Left cardiac atrium (tissue), 4 donors: ENCODE results near the gene NOX4. TPM values are rescaled to one million over a fixed set of nuclear protein-coding genes. Genes with fewer than 3 reads are reported as not detected.
"Not testable (repeated sequence)": the region's sequence is repeated elsewhere in the genome, so short reads cannot be mapped to it uniquely, and the experiment has no call there.

Experiments used
- ATAC-seq, 2 donors: fragments of 200-7000 bp; cut with Tn5 transposase; one replicate each; pipeline ENCODE4 v1.9.1; 2020; ENCODE audit warnings: mild to moderate bottlenecking in 2 of 2, moderate library complexity in 2 of 2
- DNase-seq: peaks from one replicate; pipeline ENCODE4 v3.0.0-alpha.2; 2020
- intact Hi-C, 2 donors: fragments of 100-400 bp; cut with DNase I; formaldehyde crosslinking; loops; one replicate each; pipeline versions ENCODE4 v1.14.1 to v1.15.1; 2022 to 2023
- total RNA-seq, 2 donors: library from RNA; stranded (reverse); fragmentation: NEBNext Ultra II Directional; extraction: Animal tissue kit (Norgen Biotek cat#: 25700); gene quantifications; one replicate each; pipeline ENCODE4 v1.2.1, GENCODE V29; 2021
- donor health status: DM: no; HTN: yes; CAD: no.
- donor health status: DM: no; HTN: yes; CAD: no; lungs with severe emphysema.
- donor health status: DM: yes; HTN: yes; CAD: no.
- donor health status: Dilated cardiomyopathy.

NOX4 gene
- total RNA-seq, 2 donors from 2014 or later = 2.7 to 5.2 TPM

GRCh38 chr11:89484896-89485295 lies 6.3 kb downstream of the NOX4 start:
- DNase-seq = no peak
- no peak for ATAC-seq
- intact Hi-C loops = no loop called here

GRCh38 chr11:89477175-89477574 lies 14.0 kb downstream of the NOX4 start:
- DNase-seq (no peak), ATAC-seq (no peak)
- intact Hi-C loops = no loop called here

GRCh38 chr11:89463266-89463780 lies 27.9 kb downstream of the NOX4 start:
- no peak for DNase-seq
- intact Hi-C loops = no loop called here
- ATAC-seq = no peak

GRCh38 chr11:89458716-89459115 lies 32.5 kb downstream of the NOX4 start:
- ATAC-seq = no peak
- intact Hi-C loops = no loop called here
- no peak for DNase-seq

- ATAC-seq (no peak), DNase-seq (no peak)
- intact Hi-C loops = no loop called here
These were observed 34.0 kb downstream of the NOX4 start for GRCh38 chr11:89457190-89457589.

GRCh38 chr11:89456681-89457080 lies 34.5 kb downstream of the NOX4 start:
- DNase-seq (no peak), ATAC-seq (no peak)
- intact Hi-C loops = no loop called here

- intact Hi-C loops = no loop called here
- DNase-seq (no peak), ATAC-seq (no peak)
These were observed 38.4 kb downstream of the NOX4 start for GRCh38 chr11:89452780-89453179.

GRCh38 chr11:89447845-89448244 lies 43.3 kb downstream of the NOX4 start:
- no peak for ATAC-seq
- intact Hi-C loops = no loop called here

GRCh38 chr11:89443361-89444322 lies 47.5 kb downstream of the NOX4 start:
- no peak for ATAC-seq
- intact Hi-C loops = no loop called here
- DNase-seq = no peak

More at GRCh38 chr11:89447845-89448244, 43.3 kb downstream of the NOX4 start:
- DNase-seq = no peak

GRCh38 chr11:89442801-89443200 lies 48.4 kb downstream of the NOX4 start:
- DNase-seq (no peak), ATAC-seq (no peak)
- intact Hi-C loops = no loop called here

GRCh38 chr11:89441606-89442005 lies 49.6 kb downstream of the NOX4 start:
- intact Hi-C loops = no loop called here
- no peak for DNase-seq
- ATAC-seq = no peak

GRCh38 chr11:89437317-89437716 lies 53.9 kb downstream of the NOX4 start:
- ATAC-seq = no peak
- DNase-seq = no peak
- intact Hi-C loops = no loop called here

GRCh38 chr11:89436071-89436470 lies 55.1 kb downstream of the NOX4 start:
- ATAC-seq (peak in 1 of 2 donors; percentile 23), DNase-seq (no peak)
- intact Hi-C loops = no loop called here

- ATAC-seq (no peak), DNase-seq (no peak)
- intact Hi-C loops = no loop called here
These were observed 57.9 kb downstream of the NOX4 start for GRCh38 chr11:89433278-89433677.

GRCh38 chr11:89432182-89432581 lies 59.0 kb downstream of the NOX4 start:
- DNase-seq, ATAC-seq, intact Hi-C loops: not testable (repeated sequence)

GRCh38 chr11:89426501-89426900 lies 64.7 kb downstream of the NOX4 start:
- DNase-seq, ATAC-seq, intact Hi-C loops: not testable (repeated sequence)

GRCh38 chr11:89421718-89422117 lies 69.5 kb downstream of the NOX4 start:
- intact Hi-C loops = no loop called here
- no peak for DNase-seq
- ATAC-seq = no peak

GRCh38 chr11:89420981-89421380 lies 70.2 kb downstream of the NOX4 start:
- ATAC-seq (no peak), DNase-seq (no peak)
- intact Hi-C loops = no loop called here

- intact Hi-C loops = no loop called here
- no peak for DNase-seq
- ATAC-seq = no peak
These were observed 74.2 kb downstream of the NOX4 start for GRCh38 chr11:89416961-89417360.

GRCh38 chr11:89411112-89411511 lies 80.1 kb downstream of the NOX4 start:
- intact Hi-C loops = not testable (repeated sequence)

GRCh38 chr11:89410666-89411065 lies 80.5 kb downstream of the NOX4 start:
- DNase-seq, intact Hi-C loops: not testable (repeated sequence)
- peak in 1 of 2 donors; percentile 29 for ATAC-seq

More at GRCh38 chr11:89411112-89411511, 80.1 kb downstream of the NOX4 start:
- not testable (repeated sequence) for ATAC-seq, DNase-seq
